Hepatocyte (in vitro differentiated cells): Measurements from ENCODE around the gene VEGFB. TPM values are rescaled to one million over a fixed set of nuclear protein-coding genes. Genes with fewer than 3 reads are reported as not detected.

ENCODE experiments used
- DNase-seq: peaks from one replicate; pipeline ENCODE4 v3.0.0-alpha.2; 2016; ENCODE audit warnings: low spot score
- H2AFZ ChIP-seq: fragments of 200-600 bp; sonication (generic); 2 replicates; pipeline ENCODE4 v1.6.0; 2016; ENCODE audit warnings: antibody characterized with exemption, mild to moderate bottlenecking
- H3K27ac ChIP-seq: fragments of 200-600 bp; sonication (generic); 2 replicates; pipeline ENCODE4 v1.5.1; 2016; ENCODE audit warnings: mild to moderate bottlenecking
- H3K27me3 ChIP-seq: fragments of 200-600 bp; sonication (generic); 2 replicates; pipeline ENCODE4 v1.6.1; 2016
- H3K36me3 ChIP-seq: fragments of 200-600 bp; sonication (generic); replicated peaks from 2 replicates; pipeline ENCODE4 v1.5.1; 2016; ENCODE audit warnings: low read depth; ENCODE audit not compliant: insufficient read depth
- H3K4me1 ChIP-seq: fragments of 200-600 bp; sonication (generic); 2 replicates; pipeline ENCODE4 v1.5.1; 2016; ENCODE audit warnings: mild to moderate bottlenecking, moderate library complexity; ENCODE audit not compliant: insufficient read depth
- H3K4me2 ChIP-seq: fragments of 200-600 bp; sonication (generic); 2 replicates; pipeline ENCODE4 v1.6.0; 2016
- H3K4me3 ChIP-seq: fragments of 200-600 bp; sonication (generic); 2 replicates; pipeline ENCODE4 v1.5.1; 2016; ENCODE audit warnings: mild to moderate bottlenecking
- H3K79me2 ChIP-seq: fragments of 200-600 bp; sonication (generic); 2 replicates; pipeline ENCODE4 v1.6.0; 2017; ENCODE audit warnings: mild to moderate bottlenecking
- H3K9me2 ChIP-seq: fragments of 200-600 bp; sonication (generic); replicated peaks from 2 replicates; pipeline ENCODE4 v1.6.0; 2017; ENCODE audit warnings: mild to moderate bottlenecking; ENCODE audit not compliant: insufficient read depth
- H3K9me3 ChIP-seq: fragments of 200-600 bp; sonication (generic); 2 replicates; pipeline ENCODE4 v1.5.1; 2016; ENCODE audit warnings: low read depth, mild to moderate bottlenecking
- H4K20me1 ChIP-seq: fragments of 200-600 bp; sonication (generic); 2 replicates; pipeline ENCODE4 v1.6.0; 2016; ENCODE audit warnings: mild to moderate bottlenecking; ENCODE audit not compliant: insufficient read depth, poor library complexity, severe bottlenecking
- CTCF ChIP-seq: fragments of 200-600 bp; sonication (generic); IDR thresholded peaks from 2 replicates; pipeline ENCODE4 v1.5.1; 2016; ENCODE audit warnings: antibody characterized with exemption, mild to moderate bottlenecking; ENCODE audit not compliant: poor library complexity
- EZH2 ChIP-seq: fragments of 200-600 bp; sonication (generic); IDR thresholded peaks from 2 replicates; pipeline ENCODE4 v1.6.1; 2016; ENCODE audit warnings: antibody characterized with exemption, mild to moderate bottlenecking, borderline replicate concordance
- EZH2phosphoT487 ChIP-seq: fragments of 200-600 bp; sonication (generic); IDR thresholded peaks from one replicate; pipeline ENCODE4 v1.6.1; 2018; ENCODE audit warnings: antibody characterized with exemption, mild to moderate bottlenecking, low read depth, moderate library complexity; ENCODE audit not compliant: unreplicated experiment, severe bottlenecking
- WGBS: methylation state at CpG from one replicate; pipeline ENCODE4 v1.1.6; 2016; ENCODE audit warnings: low lambda C conversion rate; ENCODE audit errors: missing lambda C conversion rate; 5-methylcytosine and 5-hydroxymethylcytosine counted together
- polyA plus RNA-seq: library from polyadenylated mRNA; unstranded; fragments of >200 nt; fragmentation: Nextera tagmentation; extraction: Ambion mirVana; gene quantifications from 2 replicates; pipeline ENCODE4 v1.2.1, GENCODE V29; 2016
- total RNA-seq: library from RNA; depleted of rRNA; stranded (reverse); fragments of >200 nt; gene quantifications from 2 replicates; pipeline ENCODE4 v1.2.3, GENCODE V29; 2014

VEGFB gene
- total and polyA plus RNA-seq, 2 experiments from 2014 or later = 29.1 to 116 TPM

GRCh38 chr11:64238076-64238475 is 3.7 kb downstream of the VEGFB start:
- H3K36me3 ChIP-seq = no peaks in the 10 kb centered on the region
- no peaks in the 10 kb centered on the region for H3K27me3 ChIP-seq
- H3K4me1 ChIP-seq = peaks cover 20% of the 10 kb centered on the region
- H3K9me3 ChIP-seq = no peaks in the 10 kb centered on the region
- H3K4me2 ChIP-seq = no peak overlapping the region
- DNase-seq = no peak
- H2AFZ ChIP-seq = no peak overlapping the region
- no peak for TF ChIP-seq EZH2
- TF ChIP-seq EZH2phosphoT487 = no peak
- TF ChIP-seq CTCF = no peak
- H3K27ac ChIP-seq = peak overlapping the region; percentile 31
- peaks cover 10% of the 10 kb centered on the region for H4K20me1 ChIP-seq
- peaks cover 26% of the 10 kb centered on the region for H3K79me2 ChIP-seq
- no peak overlapping the region for H3K4me3 ChIP-seq
- H3K9me2 ChIP-seq = no peaks in the 10 kb centered on the region
- WGBS = 97% methylated on average over 9 of the region's 9 CpGs

- H3K9me2 ChIP-seq = no peaks in the 10 kb centered on the region
- no peak overlapping the region for H2AFZ ChIP-seq
- peaks cover 20% of the 10 kb centered on the region for H3K4me1 ChIP-seq
- no peaks in the 10 kb centered on the region for H3K27me3 ChIP-seq
- no peak for TF ChIP-seq CTCF
- TF ChIP-seq EZH2phosphoT487 = no peak
- no peak for TF ChIP-seq EZH2
- no peak overlapping the region for H3K4me2 ChIP-seq
- peaks cover 23% of the 10 kb centered on the region for H3K79me2 ChIP-seq
- DNase-seq = no peak
- WGBS = 95% methylated on average over 5 of the region's 5 CpGs
- H4K20me1 ChIP-seq = peaks cover 10% of the 10 kb centered on the region
- no peak overlapping the region for H3K4me3 ChIP-seq
- H3K9me3 ChIP-seq = no peaks in the 10 kb centered on the region
- H3K27ac ChIP-seq = peak overlapping the region; percentile 19
- no peaks in the 10 kb centered on the region for H3K36me3 ChIP-seq
These were observed 4.6 kb downstream of the VEGFB start for GRCh38 chr11:64238999-64239398.

GRCh38 chr11:64239662-64240434 is 5.5 kb downstream of the VEGFB start:
- TF ChIP-seq EZH2phosphoT487 (no peak), CTCF (no peak), EZH2 (no peak)
- Histone ChIP-seq H3K36me3 (no peaks in the 10 kb centered on the region), H3K9me3 (no peaks in the 10 kb centered on the region), H3K4me2 (peak overlapping the region; percentile 82), H3K27ac (peak overlapping the region; percentile 99), H3K4me3 (no peak overlapping the region), H2AFZ (no peak overlapping the region), H3K27me3 (no peaks in the 10 kb centered on the region), H3K4me1 (peaks cover 20% of the 10 kb centered on the region), H3K79me2 (peaks cover 23% of the 10 kb centered on the region), H3K9me2 (no peaks in the 10 kb centered on the region), H4K20me1 (peaks cover 10% of the 10 kb centered on the region)
- DNase-seq = no peak
- WGBS = 93% methylated on average over 11 of the region's 11 CpGs
